Stimulated activated CD4-positive, alpha-beta T cell treated with anti-CD3 and anti-CD28 coated beads, Interleukin-1b, Interleukin-23, amount 100 ng/mL, for 48 hours (primary cell): Measurements from ENCODE around the gene MUC5B.

Source experiments
- DNase-seq: peaks from one replicate; pipeline ENCODE4 v3.0.0-alpha.2; 2020

Gene MUC5B

DNA sequence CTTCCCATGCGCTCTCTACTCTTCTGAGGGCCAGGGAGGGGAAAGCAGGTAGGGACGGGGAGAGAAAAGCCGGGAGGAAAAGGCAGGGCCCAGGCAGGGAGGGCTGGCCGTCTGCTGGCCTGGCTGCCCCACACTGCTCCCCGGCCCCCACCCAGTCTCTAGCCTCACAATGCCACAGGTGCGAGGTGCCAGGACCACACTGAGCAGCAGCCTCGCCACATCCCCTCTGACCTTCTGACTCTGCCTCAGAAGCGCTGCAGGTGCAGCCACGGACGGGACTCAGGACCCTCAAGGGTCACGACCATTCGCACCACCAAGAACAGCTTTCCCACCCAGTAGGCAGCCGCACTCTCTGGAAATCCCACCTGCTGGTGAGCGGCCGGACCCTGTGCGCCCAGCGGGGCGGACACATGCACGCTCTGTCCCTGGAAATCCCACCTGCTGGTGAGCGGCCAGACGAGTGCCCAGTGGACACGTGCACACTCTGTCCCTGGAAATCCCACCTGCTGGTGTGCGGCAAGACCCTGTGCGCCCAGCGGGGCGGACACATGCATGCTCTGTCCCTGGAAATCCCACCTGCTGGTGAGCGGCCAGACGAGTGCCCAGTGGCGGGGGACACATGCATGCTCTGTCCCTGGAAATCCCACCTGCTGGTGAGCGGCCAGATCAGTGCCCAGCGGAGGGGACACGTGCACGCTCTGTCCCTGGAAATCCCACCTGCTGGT is 66.5 kb downstream of the MUC5B start:
- DNase-seq, result no peak

DNA sequence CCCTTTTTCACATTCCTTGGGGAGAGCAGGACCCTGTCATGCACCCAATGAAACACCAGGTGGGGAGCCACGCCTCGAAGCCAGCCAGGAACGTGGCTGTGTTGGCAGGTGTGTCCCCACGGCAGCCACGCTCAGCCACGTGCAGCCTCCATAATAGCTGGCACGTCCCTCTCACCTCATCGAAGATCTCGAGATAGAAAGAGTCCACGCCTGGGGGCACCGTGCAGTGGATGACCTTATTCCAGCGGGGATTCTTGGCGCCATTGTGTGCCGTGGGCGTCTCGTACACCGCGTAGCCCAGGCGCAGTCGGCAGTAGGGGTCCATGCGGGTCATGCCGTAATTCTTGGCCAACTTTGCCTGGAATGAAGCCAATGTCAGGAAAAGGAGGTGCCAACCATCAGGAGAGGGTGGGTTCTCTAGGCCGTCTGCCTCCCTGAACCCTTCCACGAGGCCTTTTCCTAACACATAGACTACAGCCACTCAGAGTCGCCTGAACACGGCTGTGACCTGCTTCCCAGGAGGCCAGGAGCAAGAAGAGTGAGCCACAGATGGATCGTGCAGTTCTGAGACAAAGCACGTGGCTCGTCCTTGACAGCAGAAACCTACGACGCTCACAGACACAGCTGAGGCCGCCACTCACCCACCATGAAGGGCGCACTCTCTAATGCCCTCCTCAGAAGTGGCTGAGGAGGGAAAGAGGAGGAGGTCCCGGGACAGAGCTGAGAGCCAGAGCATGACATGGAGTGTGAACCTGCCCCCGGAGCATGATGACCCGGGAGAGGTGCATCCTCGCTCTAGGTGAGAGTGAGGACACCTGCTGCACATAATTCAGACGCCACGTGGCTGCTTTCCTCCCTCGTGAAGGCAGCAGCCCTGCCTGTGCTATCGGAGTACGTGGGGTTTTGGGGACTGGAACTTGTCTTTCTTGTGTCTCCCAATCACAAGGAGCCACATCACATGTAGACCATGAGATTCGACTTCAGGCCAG is 67.5 kb downstream of the MUC5B start:
- no peak for DNase-seq

DNA sequence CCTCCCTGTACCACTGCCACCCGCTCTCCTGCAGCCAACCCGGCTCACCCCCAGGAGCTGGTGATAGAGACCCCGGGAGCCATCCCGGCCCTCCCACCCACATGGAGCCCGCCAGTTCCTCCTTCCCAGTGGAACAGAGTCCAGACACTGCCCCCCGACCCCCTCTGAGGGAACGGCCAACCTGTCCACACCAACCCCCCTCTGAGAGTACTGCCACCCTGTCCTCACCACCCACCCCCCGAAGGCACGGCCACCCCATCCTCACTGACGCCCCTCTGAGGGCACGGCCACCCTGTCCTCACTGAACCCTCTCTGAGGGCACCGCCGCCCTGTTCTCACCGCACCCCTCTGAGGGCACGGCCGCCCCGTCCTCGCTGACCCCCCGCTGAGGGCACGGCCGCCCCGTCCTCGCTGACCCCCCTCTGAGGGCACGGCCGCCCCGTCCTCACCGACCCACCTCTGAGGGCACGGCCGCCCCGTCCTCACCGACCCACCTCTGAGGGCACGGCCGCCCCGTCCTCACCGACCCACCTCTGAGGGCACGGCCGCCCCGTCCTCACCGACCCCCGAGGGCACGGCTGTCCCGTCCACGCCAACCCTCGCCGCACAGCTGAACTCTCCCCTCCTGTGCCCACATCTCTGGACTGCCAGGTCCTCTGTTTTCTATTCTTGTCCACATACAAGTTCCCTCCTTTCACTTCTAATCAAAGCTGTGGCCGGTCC is 68.6 kb downstream of the MUC5B start:
- no peak for DNase-seq

DNA sequence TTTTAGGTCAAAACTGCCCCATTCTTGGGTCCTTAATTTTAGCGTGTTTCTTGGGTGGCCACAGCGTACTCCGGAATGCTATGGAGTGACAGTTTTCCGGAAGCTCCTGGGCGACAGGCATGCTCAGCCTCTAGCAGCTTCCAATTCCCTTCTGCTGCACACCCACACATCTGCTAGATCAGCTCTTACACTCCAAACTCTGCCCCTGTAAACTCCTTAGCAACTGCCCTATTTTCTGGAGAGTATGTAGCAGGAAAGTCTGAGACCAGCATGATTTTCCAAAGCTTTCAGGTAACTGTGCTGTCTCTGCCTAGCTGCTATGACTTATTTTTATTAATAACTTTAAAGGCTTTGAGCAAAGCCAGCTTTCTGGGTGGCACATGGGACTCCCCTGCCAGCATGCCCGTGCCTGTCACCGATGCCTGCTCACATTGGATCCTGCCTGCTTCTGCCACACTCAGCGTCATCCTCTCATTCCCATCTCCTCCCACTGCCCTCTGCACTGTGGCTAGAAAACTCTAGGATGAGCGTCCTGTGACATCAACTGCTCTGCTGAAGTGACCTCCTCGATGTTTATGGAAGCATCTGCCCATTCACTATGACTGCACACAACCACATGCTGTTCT is 69.3 kb downstream of the MUC5B start:
- DNase-seq, result no peak

DNA sequence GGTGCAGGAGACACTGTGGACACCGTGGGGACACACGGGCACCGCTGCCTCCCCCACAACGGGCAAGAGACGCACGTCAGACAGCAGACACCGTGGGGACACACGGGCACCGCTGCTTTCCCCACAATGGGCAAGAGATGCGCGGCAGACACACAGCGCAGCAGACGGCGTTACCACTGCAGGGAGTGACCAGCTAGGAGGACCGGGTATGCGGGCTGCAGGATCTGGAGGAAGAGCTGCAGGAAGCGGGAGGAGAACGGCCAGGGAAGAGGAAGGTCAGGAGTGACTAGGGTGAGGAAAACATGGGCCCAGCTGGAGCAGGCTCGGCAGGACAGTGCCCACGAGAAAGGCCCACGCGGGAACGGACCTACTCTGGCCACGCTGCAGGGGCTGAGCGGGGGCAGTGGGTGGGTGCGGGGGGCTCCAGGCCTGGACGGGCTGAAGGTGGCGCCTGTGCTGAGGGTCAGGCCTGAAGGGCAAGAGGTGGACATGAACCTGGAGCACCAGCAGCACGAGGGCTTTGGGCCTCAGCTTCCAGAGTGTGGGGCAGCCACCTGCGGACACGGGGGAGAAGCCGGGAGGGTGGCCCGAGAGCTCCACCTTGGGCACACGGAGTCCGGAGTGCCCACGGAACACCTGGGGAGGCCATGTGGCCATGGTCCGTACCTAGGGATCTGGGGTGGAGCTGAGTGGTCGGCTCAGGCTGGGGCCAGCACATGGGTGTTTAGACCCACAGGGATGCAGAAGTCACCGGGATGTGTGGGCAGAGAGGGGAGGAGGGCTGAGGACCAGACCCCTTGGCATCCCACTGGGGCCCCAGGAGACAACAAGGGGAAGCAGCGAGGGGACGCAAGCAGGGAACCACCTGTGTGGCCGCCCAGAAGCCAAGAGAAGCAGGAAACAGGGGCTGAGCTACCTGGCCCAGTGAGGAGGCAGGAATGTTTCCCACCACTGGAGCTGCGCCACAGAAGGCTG is 70.1 kb downstream of the MUC5B start:
- DNase-seq, result no peak

DNA sequence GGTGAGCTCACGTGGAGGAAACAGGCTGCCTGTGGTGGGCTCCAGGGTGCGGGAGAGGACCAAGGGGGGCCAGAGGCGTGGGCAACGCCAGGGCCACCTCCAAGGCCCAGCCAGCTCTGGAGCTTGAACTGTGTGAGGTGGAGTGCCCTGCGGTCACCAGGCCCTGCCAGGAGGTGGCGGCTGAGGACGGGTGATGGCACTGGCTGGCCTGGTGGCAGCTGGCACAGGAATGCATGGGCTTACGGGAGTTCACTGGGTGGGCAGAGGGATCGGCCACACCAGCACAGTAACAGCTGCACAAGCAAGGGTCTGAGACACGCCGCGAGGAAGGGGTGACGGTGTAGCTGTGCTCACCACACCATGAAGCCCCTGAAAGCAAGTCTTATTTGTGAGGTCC is 70.8 kb downstream of the MUC5B start:
- DNase-seq, result no peak

DNA sequence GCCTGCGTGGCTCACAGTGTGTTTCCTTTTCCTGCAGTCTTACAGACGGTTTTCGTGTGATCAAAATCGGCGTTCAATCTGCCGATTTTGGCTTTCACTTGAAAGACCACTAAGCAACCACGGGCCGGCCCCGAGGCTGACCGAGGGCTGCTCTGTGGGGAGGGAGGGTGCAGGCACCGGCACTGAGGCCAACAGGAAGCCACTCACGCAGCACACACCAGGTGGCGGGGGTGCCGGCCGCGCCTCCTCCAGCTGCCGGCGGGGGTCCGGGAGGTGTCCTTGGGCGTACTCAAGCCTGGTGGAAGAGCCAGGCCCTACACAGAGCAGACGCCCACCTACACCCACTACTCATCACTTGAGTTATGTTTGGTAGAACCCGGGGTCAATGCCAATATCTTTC is 72.2 kb downstream of the MUC5B start:
- DNase-seq, result no peak

DNA sequence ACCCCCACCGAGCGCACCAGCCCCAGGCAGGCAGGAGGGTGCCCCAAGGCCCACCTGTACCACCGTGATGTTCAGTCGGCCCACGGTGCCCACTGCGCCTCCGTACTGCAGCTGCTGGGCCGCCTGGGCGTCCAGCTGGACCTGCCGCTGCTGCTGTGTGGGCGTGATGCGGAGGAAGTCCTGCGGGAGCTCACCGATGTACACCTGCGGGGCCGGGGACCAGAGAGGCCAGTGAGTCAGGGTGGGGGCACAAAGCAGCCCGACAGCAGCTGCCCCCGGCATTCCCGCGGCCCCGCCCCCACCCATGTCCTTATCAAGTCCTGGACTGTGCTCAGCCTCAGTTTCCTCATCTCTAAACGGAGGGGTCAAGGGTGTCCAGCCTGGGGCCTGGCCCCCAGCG is 72.7 kb downstream of the MUC5B start:
- no peak for DNase-seq

DNA sequence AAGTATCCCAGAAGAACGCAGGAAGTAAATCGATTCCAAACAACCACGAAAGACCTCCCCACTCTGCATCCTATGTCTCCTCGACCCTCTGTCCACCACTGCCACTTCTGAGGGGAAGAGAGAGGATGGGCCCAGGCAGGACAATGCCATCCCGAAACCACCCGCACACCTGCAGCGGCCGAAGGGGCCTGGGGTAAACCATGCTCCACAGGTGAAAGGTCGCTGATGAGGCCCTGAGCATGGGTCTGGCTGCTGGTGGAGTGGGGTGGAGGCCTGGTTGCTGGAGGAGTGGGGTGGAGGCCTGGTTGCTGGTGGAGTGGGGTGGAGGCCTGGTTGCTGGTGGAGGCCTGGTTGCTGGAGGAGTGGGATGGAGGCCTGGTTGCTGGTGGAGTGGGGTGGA is 73.4 kb downstream of the MUC5B start:
- DNase-seq, result no peak

DNA sequence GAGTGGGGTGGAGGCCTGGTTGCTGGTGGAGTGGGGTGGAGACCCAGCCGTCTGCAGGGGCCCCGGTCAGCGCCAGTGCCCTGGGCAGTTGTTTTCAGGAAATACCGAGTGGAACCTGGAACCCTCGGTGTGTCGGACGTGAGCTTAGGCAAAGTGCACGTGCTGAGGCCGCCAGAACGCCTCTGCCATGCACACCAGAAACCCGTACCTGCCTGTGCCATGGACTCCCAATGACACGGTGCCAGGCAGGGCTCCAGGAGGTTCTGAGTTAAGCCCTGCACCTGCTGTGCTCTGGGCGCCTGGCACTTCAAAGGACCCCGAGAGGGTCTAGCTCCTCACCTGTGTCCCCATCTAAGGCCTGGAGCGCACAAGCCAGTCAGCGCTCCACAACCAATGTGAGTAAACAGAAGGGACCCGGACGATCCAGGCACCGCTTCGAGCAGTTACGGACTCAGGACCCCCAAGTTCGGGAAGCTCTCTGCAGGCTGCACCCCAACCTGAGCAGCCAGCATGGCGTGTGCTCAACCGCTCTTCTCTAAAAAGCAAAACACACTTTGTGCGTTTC is 74.2 kb downstream of the MUC5B start:
- DNase-seq, result no peak

DNA sequence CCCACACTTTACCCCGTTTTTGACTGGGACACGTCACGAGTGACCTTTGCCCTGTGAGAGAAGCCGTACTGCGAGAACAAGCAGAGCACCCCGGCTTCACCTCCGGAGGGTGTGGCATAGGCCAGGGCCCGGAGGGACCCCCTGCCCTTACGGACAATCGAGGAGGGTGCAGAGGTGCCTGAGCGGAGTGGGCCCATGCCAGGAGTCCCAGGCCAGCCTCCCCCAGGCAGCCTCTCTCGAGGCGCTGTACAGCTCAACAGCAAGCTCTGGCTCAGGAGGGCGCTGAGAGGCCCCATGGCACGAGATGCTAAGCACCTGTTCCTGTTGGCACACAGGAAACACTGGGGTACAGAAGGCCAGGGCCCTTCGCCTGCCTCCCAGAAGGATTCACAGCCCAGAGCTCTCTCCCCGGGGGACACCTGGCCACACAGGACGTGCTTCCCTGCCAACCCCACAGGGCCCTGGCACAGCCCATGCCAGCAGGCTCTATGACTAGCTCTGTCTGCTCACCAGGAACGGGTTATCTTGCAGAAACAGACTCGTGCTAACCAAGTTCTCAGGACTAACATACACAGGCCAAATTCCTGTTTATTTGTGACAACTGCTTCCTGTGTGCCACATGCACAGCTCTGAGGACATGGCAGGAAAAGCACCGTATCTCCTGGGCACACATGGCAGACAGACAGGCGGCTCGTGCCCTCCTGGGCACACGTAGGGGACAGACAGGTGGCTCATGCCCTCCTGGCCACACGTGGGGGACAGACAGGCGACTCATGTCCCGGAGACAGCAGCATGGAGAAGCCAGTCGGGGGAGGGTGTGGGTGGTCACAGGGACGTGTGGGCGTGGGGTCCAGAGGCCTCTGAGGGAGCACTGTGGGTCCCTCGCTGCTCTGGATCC is 75.0 kb downstream of the MUC5B start:
- DNase-seq, result no peak

DNA sequence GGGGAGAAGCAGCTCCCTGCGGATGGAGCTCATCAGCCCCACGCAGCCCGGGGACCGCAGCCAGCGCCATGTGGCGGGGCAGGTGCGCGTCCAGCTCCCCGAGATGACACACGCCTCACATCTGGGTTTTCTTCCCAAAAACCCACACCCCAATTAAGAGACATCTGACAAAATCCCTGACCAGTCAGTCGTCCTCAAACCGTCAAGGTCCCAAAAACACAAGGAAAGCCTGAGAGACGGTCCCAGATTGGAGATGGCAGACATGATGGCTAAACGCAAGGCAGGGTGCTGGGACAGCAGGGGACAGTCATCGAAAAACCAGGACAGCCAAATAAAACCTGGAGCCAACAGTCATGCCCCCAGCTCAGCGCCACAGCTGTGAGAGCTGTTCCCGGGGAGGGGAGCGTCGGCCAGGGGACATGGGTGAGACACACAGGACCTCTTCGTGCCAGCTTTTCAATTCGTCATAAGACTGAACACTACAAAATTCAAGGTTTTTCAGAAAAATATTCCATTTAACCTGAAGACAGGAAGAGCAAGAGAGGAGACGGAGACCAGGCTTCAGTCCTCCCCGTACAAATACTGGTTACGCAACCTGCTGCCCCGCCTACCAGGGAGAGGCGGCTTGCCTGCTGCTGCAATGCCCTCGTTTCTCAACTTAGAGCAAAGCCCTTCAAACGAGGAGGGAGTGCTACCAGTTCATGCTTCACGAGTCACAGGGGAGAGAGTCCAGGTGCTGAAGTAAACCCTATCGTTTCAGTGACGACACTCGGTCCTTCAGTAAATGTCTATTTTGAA is 76.0 kb downstream of the MUC5B start:
- no peak for DNase-seq

DNA sequence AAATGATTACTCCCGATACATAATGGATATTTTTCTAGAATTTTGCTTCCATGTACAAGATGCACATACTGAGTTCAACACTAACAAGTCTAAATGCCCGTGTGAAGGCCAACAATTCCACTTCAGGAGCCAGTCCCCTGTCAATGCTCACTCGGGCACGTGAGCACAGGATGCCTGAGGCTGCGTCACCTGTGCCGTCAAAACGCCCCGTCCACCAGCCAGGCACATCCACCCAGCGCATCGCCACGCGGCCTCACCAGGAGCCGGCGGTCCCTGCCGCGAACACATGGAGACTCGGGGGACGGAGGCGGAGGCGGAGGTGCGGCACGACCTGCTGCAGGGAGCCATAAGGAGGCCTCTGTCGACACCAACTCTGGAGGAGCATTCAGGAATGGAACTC is 76.8 kb downstream of the MUC5B start:
- no peak for DNase-seq

DNA sequence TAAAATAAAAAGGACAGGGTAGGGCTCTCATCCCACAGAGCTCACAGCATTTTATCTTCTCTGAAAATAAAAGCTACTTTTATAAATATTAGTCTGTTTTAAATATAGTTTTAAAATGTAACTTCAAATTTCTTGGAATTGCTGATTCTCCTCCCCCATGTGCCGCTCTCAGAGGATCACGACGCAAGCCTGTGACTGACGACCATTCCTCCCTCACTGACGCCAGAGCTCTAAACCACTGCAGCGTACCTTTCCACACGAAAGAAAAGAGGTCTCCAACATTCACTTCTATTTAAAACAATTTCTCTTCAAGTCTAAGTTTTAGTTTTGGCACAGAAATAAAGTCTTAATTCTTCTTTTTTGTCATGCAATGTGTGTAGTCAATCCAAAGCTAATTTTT is 77.3 kb downstream of the MUC5B start:
- DNase-seq, result no peak

DNA sequence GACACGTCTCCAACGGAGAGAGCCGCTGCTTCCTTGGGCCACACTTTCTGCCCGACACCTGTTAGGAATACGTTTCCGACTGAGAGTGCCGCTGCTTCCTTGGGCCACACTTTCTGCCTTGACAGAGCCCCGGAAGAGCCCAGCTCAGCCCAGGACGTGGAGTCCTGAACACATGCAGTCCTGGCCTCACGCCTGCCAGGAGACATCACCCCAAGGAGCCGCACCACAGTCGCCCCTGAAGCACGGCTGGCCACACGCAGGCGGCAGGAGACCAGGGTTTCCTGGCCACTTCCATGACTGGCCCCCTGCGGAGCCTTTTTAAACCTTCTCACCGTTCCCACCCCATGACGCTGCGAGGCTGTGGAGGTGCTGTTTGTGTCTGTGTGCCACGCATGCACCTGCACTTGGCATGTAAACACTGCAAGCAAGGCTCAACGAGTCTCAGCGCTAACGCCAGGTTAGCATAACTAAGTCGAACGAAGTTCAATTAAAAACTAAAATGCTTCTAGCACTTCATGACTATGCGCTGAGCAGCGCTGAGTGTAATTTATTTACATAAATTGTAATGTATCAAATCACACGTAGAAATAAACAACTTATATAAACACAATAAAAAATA is 77.8 kb downstream of the MUC5B start:
- DNase-seq, result no peak

DNA sequence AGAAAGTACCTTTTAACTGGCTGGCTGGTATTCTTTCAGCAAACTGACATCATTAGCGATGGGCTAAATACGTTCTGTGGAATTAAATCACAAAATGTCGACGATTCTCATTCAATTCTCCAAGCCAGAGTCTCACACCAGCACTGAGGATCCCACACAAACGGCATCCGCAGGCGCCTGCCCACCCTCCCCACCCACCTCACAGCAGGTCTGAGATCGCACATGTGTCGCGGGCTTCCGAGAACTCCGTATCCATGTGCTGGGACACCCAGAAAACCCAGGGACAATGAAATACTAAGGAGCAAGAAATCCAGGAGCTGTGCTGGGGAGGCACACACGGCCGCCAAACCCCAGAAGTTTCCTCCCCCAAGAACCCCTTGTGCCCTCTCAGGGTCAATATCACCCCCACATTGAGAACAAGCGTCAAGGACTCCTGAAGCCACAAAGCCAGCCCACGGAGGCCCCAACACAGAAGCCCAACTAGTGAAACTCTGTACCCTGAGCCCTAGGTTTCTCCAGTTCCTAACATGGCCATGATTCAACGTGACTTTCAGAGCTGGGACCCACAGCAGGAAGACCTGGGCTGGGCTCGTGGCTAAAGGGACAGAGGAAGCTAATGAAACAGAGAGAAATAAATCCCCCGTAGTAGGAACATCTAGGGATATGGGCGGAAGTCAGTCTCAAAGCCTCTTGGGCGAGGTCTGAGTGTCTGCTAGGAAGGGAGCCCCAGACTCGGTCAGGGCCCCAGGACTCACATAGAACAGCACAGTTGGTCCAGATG is 78.5 kb downstream of the MUC5B start:
- no peak for DNase-seq

DNA sequence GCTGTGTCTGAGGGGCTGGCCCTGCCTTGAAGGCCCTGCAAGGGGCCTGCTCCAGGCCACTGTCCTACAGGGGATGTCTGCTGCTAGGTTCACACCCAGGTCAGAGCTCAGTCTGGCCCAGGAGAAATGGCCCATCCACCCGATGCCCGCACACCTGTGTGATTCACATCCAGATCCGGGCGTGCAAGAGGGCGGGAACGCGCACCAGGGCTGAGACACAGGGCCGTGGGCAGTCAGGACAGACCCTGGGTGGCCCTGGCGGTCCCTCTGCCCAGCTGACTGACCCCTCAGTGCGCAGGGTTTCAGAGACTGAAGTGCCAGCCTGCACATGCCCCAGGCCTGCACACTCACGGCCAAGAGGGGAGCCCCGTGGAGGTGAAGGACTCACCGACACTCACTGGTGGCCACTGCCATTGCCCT is 79.2 kb downstream of the MUC5B start:
- DNase-seq, result no peak

DNA sequence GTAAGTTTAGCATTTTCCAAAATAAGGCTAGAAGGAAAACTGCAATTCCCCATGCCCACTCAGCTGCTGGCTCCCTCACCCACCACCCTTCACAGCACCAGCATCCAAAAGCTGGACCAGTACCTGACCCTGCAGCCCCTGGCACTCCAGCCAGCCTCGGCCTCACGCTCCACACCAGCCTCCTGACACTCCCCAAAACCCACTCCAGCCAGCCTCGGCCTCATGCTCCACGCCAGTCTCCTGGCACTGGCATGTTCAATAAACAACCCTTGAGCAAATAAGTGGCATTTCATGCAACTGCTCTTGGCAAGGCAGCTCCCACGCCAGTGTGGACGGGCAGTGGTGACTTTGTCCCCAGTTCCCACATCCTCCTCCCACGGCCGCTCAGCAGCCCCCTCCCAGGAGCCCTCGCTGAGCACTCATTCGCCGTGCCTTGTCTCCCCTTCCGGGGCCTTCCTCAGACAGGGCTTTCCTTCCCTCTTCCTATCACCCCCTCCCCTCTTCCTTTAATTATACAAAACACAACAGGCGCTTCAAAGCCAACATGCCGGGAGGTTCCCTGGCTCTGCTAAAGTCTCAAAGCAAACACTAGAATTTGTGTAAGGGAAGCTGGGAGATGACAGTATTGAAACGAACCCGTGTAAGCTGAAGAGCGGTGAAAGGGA is 79.7 kb downstream of the MUC5B start:
- DNase-seq, result no peak
